SK-N-SH (cell line): Measurements from ENCODE around the gene B3GALNT1. TPM values are rescaled to one million over a fixed set of nuclear protein-coding genes. Genes with fewer than 3 reads are reported as not detected.
"Not testable (repeated sequence)": the region's sequence is repeated elsewhere in the genome, so short reads cannot be mapped to it uniquely, and the experiment has no call there.

Source experiments
- CTCF ChIA-PET: fragments of 300-600, 350-600 bp; formaldehyde crosslinking; extraction: SDS; loops from one replicate; lab custom pipeline; 2021; lab: Yijun Ruan, JAX
- POLR2A ChIA-PET: fragments of 350-600 bp; sonication (Branson Sonifier 250); formaldehyde crosslinking; extraction: SDS; loops from one replicate; lab custom pipeline; 2020; ENCODE audit warnings: antibody characterized with exemption, inconsistent platforms; lab: Yijun Ruan, JAX
- DNase-seq: peaks from one replicate; pipeline ENCODE4 v3.0.0; 2012
- H2AFZ ChIP-seq: fragments of 200-600 bp; sonication (generic); 2 replicates; pipeline ENCODE4 v1.8.1; 2016; ENCODE audit warnings: antibody characterized with exemption, mild to moderate bottlenecking, low read depth
- H3F3A ChIP-seq: fragments of 200-600 bp; sonication (generic); replicated peaks from 2 replicates; pipeline ENCODE3; 2016; ENCODE audit warnings: antibody characterized with exemption, mild to moderate bottlenecking; ENCODE audit not compliant: insufficient read depth
- H3K27ac ChIP-seq, 2 experiments: fragments of 200-500 bp in 1 of 2; fragments of 200-600 bp in 1 of 2; sonication (Bioruptor generic) in 1 of 2; sonication (generic), shearing (Covaris generic) in 1 of 2; 2 replicates each; pipeline versions ENCODE4 v1.5.1 to v1.6.1; 2014 to 2016; ENCODE audit warnings: low read depth in 2 of 2, inconsistent platforms in 1 of 2, low read length in 1 of 2, mild to moderate bottlenecking in 1 of 2, mixed read lengths in 1 of 2
- H3K27me3 ChIP-seq: fragments of 200-600 bp; sonication (generic), shearing (Covaris generic); 2 replicates; pipeline ENCODE4 v1.6.1; 2016; ENCODE audit warnings: mixed run types; ENCODE audit not compliant: insufficient read depth
- H3K36me3 ChIP-seq, 2 experiments: fragments of 200-500 bp in 1 of 2; fragments of 200-600 bp in 1 of 2; sonication (Bioruptor generic) in 1 of 2; sonication (generic) in 1 of 2; replicated peaks in 1 of 2; 2 replicates each; pipeline versions ENCODE3 to v1.5.1; 2014 to 2016; ENCODE audit warnings: low read length in 1 of 2, mild to moderate bottlenecking in 1 of 2; ENCODE audit not compliant: insufficient read depth in 2 of 2, control insufficient read depth in 1 of 2
- H3K4me1 ChIP-seq, 2 experiments: fragments of 200-500 bp in 1 of 2; fragments of 200-600 bp in 1 of 2; sonication (Bioruptor generic) in 1 of 2; sonication (generic), shearing (Covaris generic) in 1 of 2; 2 replicates each; pipeline versions ENCODE4 v1.5.1 to v1.6.1; 2014 to 2016; ENCODE audit warnings: low read depth in 1 of 2, low read length in 1 of 2, mixed run types in 1 of 2; ENCODE audit not compliant: insufficient read depth in 2 of 2, control insufficient read depth in 1 of 2
- H3K4me2 ChIP-seq: fragments of 200-600 bp; sonication (generic), shearing (Covaris generic); 2 replicates; pipeline ENCODE4 v1.6.1; 2017; ENCODE audit warnings: mixed run types
- H3K4me3 ChIP-seq, 2 experiments: fragments of 200-500 bp in 1 of 2; fragments of 200-600 bp in 1 of 2; sonication (Bioruptor generic) in 1 of 2; sonication (generic), shearing (Covaris generic) in 1 of 2; 2 replicates each; pipeline versions ENCODE4 v1.5.1 to v1.8.1; 2014 to 2016; ENCODE audit warnings: low read depth in 2 of 2, inconsistent platforms in 1 of 2, low read length in 1 of 2, mild to moderate bottlenecking in 1 of 2, mixed read lengths in 1 of 2, moderate library complexity in 1 of 2
- H3K79me2 ChIP-seq: fragments of 200-600 bp; sonication (generic); 2 replicates; pipeline ENCODE4 v1.8.1; 2017; ENCODE audit warnings: mild to moderate bottlenecking; ENCODE audit not compliant: insufficient read depth
- H3K9ac ChIP-seq: fragments of 200-600 bp; sonication (generic); 2 replicates; pipeline ENCODE4 v1.6.1; 2017; ENCODE audit warnings: mixed run types
- H3K9me2 ChIP-seq: fragments of 200-600 bp; sonication (generic); 2 replicates; pipeline ENCODE4 v1.6.1; 2017; ENCODE audit warnings: mixed run types
- H3K9me3 ChIP-seq: fragments of 200-600 bp; sonication (generic); 2 replicates; pipeline ENCODE4 v1.6.1; 2017; ENCODE audit warnings: mixed run types, mild to moderate bottlenecking, moderate library complexity
- H4K20me1 ChIP-seq: fragments of 200-600 bp; sonication (generic); 2 replicates; pipeline ENCODE4 v1.6.1; 2017; ENCODE audit warnings: mild to moderate bottlenecking, mixed run types; ENCODE audit not compliant: insufficient read depth
- CHD2 ChIP-seq: fragments of 150-350 bp; IDR thresholded peaks from 2 replicates; pipeline ENCODE4 v1.6.1; 2018; ENCODE audit warnings: low read length; ENCODE audit not compliant: partially characterized antibody
- ELF1 ChIP-seq: IDR thresholded peaks from 2 replicates; pipeline ENCODE4 v1.4.0; 2012
- EZH2phosphoT487 ChIP-seq: fragments of 200-600 bp; sonication (generic); IDR thresholded peaks from 2 replicates; pipeline ENCODE4 v1.6.1; 2017; ENCODE audit warnings: low read depth, mixed run types, mild to moderate bottlenecking, antibody characterized with exemption, moderate library complexity, borderline replicate concordance
- FOXM1 ChIP-seq: IDR thresholded peaks from 2 replicates; pipeline ENCODE4 v1.4.0; 2012; ENCODE audit warnings: low read depth, mild to moderate bottlenecking
- JUND ChIP-seq: IDR thresholded peaks from 2 replicates; pipeline ENCODE4 v1.4.0; 2012
- MXI1 ChIP-seq: IDR thresholded peaks from 2 replicates; pipeline ENCODE4 v1.6.1; 2012; ENCODE audit warnings: mild to moderate bottlenecking, low read depth, low read length, improper control_type of control experiment
- POLR2AphosphoS5 ChIP-seq: IDR thresholded peaks from 2 replicates; pipeline ENCODE4 v1.6.1; 2012; ENCODE audit warnings: low read depth, low read length
- SIN3A ChIP-seq: IDR thresholded peaks from 2 replicates; pipeline ENCODE4 v1.6.1; 2012; ENCODE audit warnings: low read depth, mild to moderate bottlenecking, low read length, moderate library complexity, borderline replicate concordance
- YY1 ChIP-seq: IDR thresholded peaks from 2 replicates; pipeline ENCODE4 v1.4.0; 2012; ENCODE audit warnings: low read depth, mild to moderate bottlenecking
- WGBS: methylation state at CpG from one replicate; pipeline ENCODE4 v1.1.6; 2017; ENCODE audit warnings: low lambda C conversion rate; 5-methylcytosine and 5-hydroxymethylcytosine counted together
- polyA plus RNA-seq, 3 experiments: library from polyadenylated mRNA; depleted of rRNA; stranded (reverse); fragments of >200 nt; gene quantifications; 2 replicates each; pipeline ENCODE4 v1.2.3, GENCODE V29; 2012
- TF ChIP-seq, protein P1 (sequence below): IDR thresholded peaks from 2 replicates; pipeline ENCODE4 v1.4.0; 2012; ENCODE audit warnings: low read depth
- TF ChIP-seq, protein P2 (sequence below): IDR thresholded peaks from 2 replicates; pipeline ENCODE4 v1.6.1; 2012; ENCODE audit warnings: mild to moderate bottlenecking, low read depth, low read length, moderate library complexity
- TF ChIP-seq, protein P3 (sequence below): IDR thresholded peaks from 2 replicates; pipeline ENCODE4 v1.4.0; 2012; ENCODE audit warnings: low read depth, borderline replicate concordance
- TF ChIP-seq, protein P4 (sequence below): IDR thresholded peaks from 2 replicates; pipeline ENCODE4; 2012

Gene B3GALNT1
- polyA plus RNA-seq, 1 of the 3 experiments (the other 2 are of a cell fraction), result 0.15 TPM

DNA sequence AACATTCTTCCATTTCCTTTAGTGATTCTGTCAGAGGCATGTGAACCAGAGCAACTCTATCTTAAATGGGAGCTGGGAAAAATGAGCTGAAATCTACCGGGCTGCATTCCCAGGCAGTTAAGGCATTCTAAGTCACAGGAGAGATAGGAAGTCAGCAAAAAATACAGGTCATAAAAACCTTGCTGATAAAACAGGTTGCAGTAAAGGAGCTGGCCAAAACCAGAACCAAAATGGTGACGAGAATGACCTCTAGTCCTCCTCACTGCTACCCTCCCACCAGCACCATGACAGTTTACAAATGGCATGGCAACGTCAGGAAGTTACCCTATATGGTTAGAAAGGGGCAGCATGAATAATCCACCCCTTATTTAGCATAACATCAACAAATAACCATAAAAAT is 66.4 kb downstream of the B3GALNT1 start (continued):
- TF ChIP-seq, protein P1, sequence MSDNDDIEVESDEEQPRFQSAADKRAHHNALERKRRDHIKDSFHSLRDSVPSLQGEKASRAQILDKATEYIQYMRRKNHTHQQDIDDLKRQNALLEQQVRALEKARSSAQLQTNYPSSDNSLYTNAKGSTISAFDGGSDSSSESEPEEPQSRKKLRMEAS, result no peak
- TF ChIP-seq, protein P2, sequence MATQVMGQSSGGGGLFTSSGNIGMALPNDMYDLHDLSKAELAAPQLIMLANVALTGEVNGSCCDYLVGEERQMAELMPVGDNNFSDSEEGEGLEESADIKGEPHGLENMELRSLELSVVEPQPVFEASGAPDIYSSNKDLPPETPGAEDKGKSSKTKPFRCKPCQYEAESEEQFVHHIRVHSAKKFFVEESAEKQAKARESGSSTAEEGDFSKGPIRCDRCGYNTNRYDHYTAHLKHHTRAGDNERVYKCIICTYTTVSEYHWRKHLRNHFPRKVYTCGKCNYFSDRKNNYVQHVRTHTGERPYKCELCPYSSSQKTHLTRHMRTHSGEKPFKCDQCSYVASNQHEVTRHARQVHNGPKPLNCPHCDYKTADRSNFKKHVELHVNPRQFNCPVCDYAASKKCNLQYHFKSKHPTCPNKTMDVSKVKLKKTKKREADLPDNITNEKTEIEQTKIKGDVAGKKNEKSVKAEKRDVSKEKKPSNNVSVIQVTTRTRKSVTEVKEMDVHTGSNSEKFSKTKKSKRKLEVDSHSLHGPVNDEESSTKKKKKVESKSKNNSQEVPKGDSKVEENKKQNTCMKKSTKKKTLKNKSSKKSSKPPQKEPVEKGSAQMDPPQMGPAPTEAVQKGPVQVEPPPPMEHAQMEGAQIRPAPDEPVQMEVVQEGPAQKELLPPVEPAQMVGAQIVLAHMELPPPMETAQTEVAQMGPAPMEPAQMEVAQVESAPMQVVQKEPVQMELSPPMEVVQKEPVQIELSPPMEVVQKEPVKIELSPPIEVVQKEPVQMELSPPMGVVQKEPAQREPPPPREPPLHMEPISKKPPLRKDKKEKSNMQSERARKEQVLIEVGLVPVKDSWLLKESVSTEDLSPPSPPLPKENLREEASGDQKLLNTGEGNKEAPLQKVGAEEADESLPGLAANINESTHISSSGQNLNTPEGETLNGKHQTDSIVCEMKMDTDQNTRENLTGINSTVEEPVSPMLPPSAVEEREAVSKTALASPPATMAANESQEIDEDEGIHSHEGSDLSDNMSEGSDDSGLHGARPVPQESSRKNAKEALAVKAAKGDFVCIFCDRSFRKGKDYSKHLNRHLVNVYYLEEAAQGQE, result no peak

DNA sequence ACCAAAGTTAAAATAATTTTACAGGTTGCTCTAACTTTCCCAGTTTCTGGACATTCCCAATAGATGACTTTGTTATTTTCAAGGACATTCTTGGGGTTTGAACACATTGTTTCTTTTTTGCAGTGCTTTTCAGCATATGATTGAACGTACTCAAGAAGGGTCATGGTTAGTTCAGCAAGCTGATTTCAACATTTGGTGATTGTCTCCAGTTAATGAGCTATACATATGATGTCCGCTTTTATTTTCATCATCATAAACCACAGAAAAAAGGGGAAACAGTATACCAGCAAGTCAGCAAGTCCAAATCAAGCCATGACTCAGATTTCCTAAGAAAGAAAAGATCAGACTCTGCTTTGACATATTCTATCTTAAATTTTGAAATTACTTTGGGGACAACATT is 69.4 kb downstream of the B3GALNT1 start:
- ChIA-PET CTCF (no interaction called here), POLR2A (no interaction called here)
- 46% methylated on average over 2 of the region's 2 CpGs for WGBS
- H3K36me3 ChIP-seq, result no peaks in the 10 kb centered on the region
- H3K9me2 ChIP-seq, result no peaks in the 10 kb centered on the region
- no peaks in the 10 kb centered on the region for H3K9me3 ChIP-seq
- H3K4me1 ChIP-seq, result no peaks in the 10 kb centered on the region
- no peak for DNase-seq
- no peaks in the 10 kb centered on the region for H3K27me3 ChIP-seq
- H2AFZ ChIP-seq, result no peak overlapping the region
- no peaks in the 10 kb centered on the region for H3K79me2 ChIP-seq
- TF ChIP-seq SIN3A (no peak), EZH2phosphoT487 (no peak), YY1 (no peak), ELF1 (no peak), POLR2AphosphoS5 (no peak), MXI1 (no peak), FOXM1 (no peak), CHD2 (no peak), JUND (no peak)
- TF ChIP-seq, protein P3, sequence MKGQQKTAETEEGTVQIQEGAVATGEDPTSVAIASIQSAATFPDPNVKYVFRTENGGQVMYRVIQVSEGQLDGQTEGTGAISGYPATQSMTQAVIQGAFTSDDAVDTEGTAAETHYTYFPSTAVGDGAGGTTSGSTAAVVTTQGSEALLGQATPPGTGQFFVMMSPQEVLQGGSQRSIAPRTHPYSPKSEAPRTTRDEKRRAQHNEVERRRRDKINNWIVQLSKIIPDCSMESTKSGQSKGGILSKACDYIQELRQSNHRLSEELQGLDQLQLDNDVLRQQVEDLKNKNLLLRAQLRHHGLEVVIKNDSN, result no peak
- TF ChIP-seq, protein P4, sequence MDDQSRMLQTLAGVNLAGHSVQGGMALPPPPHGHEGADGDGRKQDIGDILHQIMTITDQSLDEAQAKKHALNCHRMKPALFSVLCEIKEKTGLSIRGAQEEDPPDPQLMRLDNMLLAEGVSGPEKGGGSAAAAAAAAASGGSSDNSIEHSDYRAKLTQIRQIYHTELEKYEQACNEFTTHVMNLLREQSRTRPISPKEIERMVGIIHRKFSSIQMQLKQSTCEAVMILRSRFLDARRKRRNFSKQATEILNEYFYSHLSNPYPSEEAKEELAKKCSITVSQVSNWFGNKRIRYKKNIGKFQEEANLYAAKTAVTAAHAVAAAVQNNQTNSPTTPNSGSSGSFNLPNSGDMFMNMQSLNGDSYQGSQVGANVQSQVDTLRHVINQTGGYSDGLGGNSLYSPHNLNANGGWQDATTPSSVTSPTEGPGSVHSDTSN, result no peak
- TF ChIP-seq, protein P2, result no peak
- no peak overlapping the region for H3K4me3 ChIP-seq
- H3F3A ChIP-seq, result peaks cover 3% of the 10 kb centered on the region
- no peaks in the 10 kb centered on the region for H4K20me1 ChIP-seq
- H3K4me2 ChIP-seq, result no peak overlapping the region
- H3K9ac ChIP-seq, result no peak overlapping the region
- H3K27ac ChIP-seq, result no peak overlapping the region

DNA sequence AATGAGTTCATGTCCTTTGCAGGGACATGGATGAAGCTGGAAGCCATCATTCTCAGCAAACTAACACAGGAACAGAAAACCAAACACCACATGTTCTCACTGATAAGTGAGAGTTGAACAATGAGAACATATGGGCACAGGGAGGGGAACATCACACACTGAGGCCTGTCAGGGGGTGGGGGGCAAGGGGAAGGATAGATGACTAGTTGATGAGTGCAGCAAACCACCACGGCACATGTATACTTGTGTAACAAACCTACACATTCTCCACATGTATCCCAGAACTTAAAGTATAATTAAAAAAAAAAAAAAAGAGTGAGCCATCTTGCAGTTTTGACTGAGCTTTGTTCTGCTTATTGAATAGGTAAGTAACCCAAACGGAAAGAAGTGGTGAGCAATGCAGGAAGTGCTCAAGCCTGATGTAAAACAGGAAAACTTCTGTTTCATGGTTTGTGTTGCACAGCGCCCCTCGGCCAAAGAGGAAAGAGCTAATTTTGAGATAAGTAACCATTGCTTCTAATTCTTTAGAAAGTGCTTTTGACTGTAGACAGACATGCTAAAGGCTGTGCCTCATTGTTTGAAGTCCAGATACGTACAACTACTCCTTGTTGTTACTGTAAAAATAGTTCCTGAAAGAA is 70.1 kb downstream of the B3GALNT1 start:
- H3K79me2 ChIP-seq, CTCF ChIA-PET, H3K9me2 ChIP-seq, H3K4me2 ChIP-seq, H3K4me3 ChIP-seq, H4K20me1 ChIP-seq, H3K9me3 ChIP-seq, H3K27ac ChIP-seq, H3F3A ChIP-seq, DNase-seq, H3K27me3 ChIP-seq, H2AFZ ChIP-seq, H3K9ac ChIP-seq, H3K36me3 ChIP-seq, POLR2A ChIA-PET, H3K4me1 ChIP-seq: not testable (repeated sequence)
- WGBS, result 47% methylated on average over 5 of the region's 5 CpGs
